Measurements from ENCODE around the gene SLC27A2.
"Not testable (repeated sequence)": the region's sequence is repeated elsewhere in the genome, so short reads cannot be mapped to it uniquely, and the experiment has no call there.

Gene SLC27A2

DNA sequence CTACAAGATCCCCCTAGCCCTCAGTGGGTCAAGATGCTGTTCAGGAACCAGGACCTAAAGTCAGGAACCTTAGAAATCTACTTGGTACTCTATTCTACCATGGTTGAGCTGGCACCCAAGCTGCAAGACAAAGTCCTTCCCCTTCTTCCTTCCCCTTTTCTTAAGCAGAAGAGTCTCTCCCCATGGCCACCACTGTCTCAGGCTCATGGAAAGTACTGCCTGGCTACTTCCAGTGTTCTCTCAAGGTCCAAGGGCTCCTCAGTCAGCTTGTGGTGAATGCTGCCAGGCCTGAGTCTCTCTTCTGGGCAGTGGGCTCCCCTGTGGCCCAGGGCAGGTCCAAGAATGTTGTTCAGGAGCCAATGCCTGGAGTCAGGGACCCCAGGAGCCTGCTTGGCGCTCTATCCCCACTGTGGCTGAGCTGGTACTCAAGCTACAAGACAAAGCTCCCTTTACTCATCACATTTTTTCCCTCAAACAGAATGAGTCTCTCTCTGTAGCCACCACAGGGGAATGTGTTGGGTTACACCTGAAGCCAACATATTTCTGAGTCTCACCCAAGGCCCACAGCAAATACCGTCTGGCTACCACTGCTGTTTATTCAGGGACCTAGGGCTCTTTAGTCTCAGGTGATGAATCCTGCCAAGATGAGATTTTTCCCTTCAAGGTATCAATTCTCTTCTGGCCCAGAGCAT is 18.1 kb upstream of the SLC27A2 start:
- no peak for DNase-seq (ENCODE audit: low spot score)

DNA sequence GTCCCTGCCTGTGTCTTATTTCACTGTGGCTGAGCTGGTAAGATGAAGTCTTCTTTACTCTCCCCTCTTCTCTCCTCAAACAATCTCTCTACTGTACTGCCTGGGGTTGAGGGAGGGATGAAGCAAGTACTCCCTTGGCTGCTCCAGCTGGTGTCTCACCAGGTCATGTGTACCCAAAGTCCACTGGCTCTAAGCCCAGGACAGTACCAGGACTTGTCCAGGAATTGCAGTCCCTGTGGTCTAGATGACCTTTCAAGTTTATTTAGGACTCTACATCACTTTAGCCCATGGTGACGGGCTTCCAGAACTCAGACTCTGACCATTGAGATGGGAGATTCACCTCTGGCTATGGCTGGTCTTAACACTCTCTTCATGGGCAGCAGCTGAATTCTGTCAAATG is 17.5 kb upstream of the SLC27A2 start:
- DNase-seq (ENCODE audit: low spot score), result no peak

- DNase-seq (ENCODE audit: low spot score), result no peak
Observed at GRCh38 chr15:50166216-50166615, 15.8 kb upstream of the SLC27A2 start.

DNA sequence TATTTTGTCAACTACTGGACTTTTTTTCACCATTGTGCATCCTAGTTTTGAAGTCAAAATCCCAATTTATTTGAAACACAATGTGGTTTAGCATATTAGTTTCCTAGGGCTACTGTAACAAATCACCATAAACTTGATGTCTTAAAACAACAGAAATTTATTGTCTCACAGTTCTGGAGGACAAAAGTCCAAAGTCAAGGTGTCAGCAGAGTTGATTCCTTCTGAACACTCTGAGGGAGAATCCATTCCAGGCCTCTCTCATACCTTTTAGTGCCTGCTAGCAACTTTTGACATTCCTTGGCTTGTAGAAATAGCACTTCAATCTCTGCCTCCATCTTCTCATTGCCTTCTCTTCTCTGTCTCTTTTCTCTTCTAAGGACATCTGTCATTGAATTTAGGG is 14.9 kb upstream of the SLC27A2 start:
- DNase-seq (ENCODE audit: low spot score), result no peak

GRCh38 chr15:50168379-50168778 is 13.6 kb upstream of the SLC27A2 start:
- no peak for DNase-seq (ENCODE audit: low spot score)

DNA sequence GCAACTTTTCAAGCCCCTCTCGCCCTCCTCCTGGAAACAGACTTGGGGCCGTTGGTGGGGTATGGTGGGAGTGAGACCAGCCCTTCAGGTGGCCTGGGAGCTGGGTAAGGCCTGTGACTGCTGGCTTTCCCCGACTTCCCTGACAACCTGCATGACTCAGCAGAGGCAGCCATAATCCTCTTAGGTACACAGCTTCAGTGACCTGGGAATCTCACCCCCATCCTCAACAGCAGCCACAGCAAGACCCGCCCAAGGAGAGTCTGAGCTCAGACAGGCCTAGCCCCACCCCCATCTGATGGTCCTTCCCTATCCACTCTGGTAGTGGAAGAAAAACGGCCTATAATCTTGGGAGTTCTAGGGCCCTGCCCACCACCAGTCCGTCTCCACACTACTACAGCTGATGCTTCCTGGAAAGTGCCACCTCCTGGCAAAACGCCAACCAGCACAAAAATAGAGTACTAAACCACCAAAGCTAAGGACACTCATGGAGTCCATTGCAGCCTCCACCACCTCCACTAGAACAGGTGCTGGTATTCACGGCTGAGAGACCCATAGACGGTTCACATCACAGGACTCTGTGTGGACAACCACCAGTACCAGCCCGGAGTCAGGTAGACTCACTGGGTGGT is 13.1 kb upstream of the SLC27A2 start:
- no peak for DNase-seq (ENCODE audit: low spot score)

- DNase-seq (ENCODE audit: low spot score), result not testable (repeated sequence)
Observed at GRCh38 chr15:50172360-50172895, 9.6 kb upstream of the SLC27A2 start.

DNA sequence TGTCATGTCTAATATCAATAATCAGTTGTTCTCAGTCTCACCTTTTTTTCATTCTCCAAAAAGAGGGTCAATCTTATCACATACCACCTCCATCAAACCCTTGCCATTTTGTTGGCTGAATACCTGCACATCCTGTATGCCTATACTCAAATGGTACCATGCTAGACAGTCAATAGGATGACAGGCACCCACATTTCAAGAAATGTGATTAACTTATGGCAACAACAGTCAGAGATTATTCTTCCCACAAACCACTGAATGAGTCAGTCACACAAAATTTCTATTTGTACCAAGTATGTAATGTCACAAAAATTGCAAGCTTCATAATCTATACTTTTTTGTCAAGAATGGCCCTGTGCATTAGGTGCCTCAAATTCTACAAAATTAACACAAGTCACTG is 5.1 kb upstream of the SLC27A2 start:
- DNase-seq (ENCODE audit: low spot score), result no peak

- DNase-seq (ENCODE audit: low spot score), result no peak
Observed at GRCh38 chr15:50180091-50180490, 1.9 kb upstream of the SLC27A2 start.

DNA sequence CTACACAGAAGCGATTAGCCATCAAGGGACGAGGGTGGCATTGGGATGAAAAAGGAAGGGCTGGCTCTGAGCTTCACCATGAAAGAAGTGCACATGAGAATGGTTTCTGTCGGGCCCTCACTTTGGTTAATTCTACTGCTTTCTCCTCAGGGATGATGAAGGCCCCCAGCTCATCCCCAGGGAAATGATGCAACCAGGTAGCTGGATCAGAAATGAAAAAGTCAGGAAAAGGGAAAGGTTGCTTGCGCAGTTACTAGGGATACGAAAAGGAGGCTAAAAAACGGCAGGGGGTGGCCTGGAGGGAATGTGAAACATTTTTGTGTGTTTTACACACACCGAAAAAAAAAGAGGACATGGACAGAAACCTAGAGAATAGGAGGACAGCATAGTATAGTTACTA is 1.4 kb upstream of the SLC27A2 start:
- DNase-seq (ENCODE audit: low spot score), result no peak

DNA sequence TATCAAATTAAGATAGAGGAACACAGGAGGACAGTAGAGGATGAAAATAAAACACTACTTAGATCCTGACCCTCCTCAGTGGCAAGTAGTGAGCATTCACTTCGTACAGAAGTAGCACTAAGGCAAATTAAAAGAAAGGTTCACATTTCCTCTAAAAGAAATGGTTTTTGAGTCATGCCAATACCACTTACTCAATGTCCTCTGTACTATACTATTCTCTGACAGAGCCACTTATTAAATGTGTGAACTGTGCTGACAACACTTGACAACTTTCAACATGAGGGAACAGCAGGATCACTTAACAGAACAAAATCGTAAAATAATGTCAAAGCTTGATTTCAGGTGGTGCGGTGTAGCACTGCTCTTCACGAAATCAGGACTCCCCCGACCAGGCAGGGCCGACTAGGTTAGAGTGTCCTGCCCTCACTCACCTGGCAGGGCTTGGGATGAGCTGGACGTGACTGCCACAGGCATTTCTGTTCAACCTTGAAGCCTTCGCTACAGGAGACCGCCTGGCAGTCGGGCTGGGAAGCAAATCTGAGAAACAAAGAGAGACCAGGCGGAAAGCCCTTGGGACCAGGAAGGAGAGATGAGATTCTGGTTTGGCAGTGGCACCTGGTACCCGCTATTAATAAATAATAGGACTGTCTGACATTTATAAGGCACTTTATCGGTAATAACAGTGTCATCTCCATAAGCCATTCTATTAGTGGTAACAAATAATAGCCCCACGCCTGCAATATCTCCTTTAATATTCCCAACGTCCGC is 611 bp upstream of the SLC27A2 start:
- no peak for DNase-seq (ENCODE audit: low spot score)

- DNase-seq (ENCODE audit: low spot score), result no peak
Observed at GRCh38 chr15:50182219-50183013, 420 bp downstream of the SLC27A2 start.

- DNase-seq (ENCODE audit: low spot score), result no peak
Observed at GRCh38 chr15:50183112-50183794, 1.3 kb downstream of the SLC27A2 start.

GRCh38 chr15:50184863-50185504 is 3.0 kb downstream of the SLC27A2 start:
- no peak for DNase-seq (ENCODE audit: low spot score)

- no peak for DNase-seq (ENCODE audit: low spot score)
Observed at GRCh38 chr15:50186090-50186489, 4.1 kb downstream of the SLC27A2 start.

DNA sequence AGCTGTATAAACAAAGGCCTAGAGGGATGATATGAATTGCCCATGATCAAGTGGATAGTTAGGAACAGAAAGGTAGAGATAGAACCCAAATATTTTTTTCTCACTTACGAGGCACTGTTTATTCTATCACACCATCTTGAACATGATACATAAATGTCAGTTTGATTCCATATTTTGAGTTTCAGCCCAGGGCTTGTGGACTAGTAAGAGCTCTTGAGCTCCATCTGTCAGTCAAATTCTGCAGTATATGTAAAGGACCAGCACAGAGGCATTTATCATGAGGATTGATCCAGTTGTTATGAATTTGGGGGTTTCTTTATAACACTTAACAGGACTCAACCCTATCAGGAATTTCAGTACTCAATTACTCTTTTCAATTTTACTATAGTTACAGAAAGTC is 4.8 kb downstream of the SLC27A2 start:
- no peak for DNase-seq (ENCODE audit: low spot score)

- DNase-seq (ENCODE audit: low spot score), result no peak
Observed at GRCh38 chr15:50187525-50187924, 5.5 kb downstream of the SLC27A2 start.

DNA sequence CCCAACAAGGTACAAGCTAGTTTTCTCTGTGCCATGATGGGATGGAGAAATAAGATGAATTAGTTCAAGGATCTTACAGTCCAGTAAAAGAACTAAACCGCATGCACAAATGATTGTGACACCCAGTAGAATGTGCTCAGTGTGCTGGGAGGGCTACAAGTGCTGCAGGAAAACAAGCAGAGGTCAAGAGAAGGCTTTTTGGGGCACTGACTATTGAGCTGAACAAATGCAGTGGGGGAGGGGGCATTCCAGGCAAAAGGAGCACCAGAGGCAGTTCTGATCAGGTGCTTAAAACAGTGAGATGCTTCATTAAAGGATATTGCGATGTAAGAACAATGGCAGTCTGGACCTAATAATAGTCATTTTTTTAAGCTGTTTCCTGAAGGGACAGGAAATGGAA is 6.0 kb downstream of the SLC27A2 start:
- no peak for DNase-seq (ENCODE audit: low spot score)

GRCh38 chr15:50188793-50189192 is 6.8 kb downstream of the SLC27A2 start:
- not testable (repeated sequence) for DNase-seq (ENCODE audit: low spot score)

GRCh38 chr15:50189633-50190032 is 7.6 kb downstream of the SLC27A2 start:
- no peak for DNase-seq (ENCODE audit: low spot score)

DNA sequence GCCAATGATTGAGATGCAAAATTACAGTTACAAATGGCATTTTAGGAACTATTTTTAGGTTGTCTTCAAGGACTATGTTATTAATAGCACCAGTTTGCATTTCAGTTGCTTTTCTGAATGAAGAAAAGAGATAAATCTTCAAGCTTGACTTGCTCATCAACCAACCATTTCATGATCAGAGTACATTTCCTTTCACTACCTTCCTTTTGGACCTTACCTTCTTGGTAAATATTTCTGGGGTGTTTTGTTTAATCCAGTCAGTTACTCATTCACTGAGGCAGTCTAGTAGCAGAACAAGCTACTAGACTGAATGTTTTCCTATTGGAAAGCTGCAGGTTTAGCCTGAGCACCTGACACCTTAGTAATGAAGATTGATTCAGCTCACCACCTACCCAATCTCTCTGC is 8.2 kb downstream of the SLC27A2 start:
- DNase-seq (ENCODE audit: low spot score), result no peak

Measured in hematopoietic multipotent progenitor cell treated with erythropoietin and hydrocortisone succinate and interleukin-3 and kit ligand, for 17 days (in vitro differentiated cells).